Endodermal cell (in vitro differentiated cells): ENCODE data around the gene CAP2. TPM values are rescaled to one million over a fixed set of nuclear protein-coding genes. Genes with fewer than 3 reads are reported as not detected.
A peak's percentile ranks its signal among the peaks of the same experiment; 100 is the strongest.

Source experiments
- DNase-seq: peaks from one replicate; pipeline ENCODE4 v3.0.0-alpha.2; 2017
- H3K27ac ChIP-seq: 2 replicates; pipeline ENCODE4 v1.5.1; 2013; ENCODE audit warnings: mild to moderate bottlenecking, low read depth, low read length, moderate library complexity
- H3K27me3 ChIP-seq: 2 replicates; pipeline ENCODE4 v1.6.1; 2013; ENCODE audit warnings: mild to moderate bottlenecking, low read length, moderate library complexity; ENCODE audit not compliant: insufficient read depth, control insufficient read depth, poor library complexity, severe bottlenecking
- H3K36me3 ChIP-seq: 2 replicates; pipeline ENCODE4 v1.7.0; 2013; ENCODE audit warnings: mild to moderate bottlenecking, low read length, moderate library complexity; ENCODE audit not compliant: control insufficient read depth, insufficient read depth
- H3K4me1 ChIP-seq: one replicate; pipeline ENCODE4 v1.7.0; 2013; ENCODE audit warnings: low read length; ENCODE audit not compliant: control insufficient read depth, insufficient read depth
- H3K4me3 ChIP-seq: 2 replicates; pipeline ENCODE4 v1.5.1; 2013; ENCODE audit warnings: mild to moderate bottlenecking, low read length, moderate library complexity
- H3K9ac ChIP-seq: 2 replicates; pipeline ENCODE4 v1.6.1; 2013; ENCODE audit warnings: mild to moderate bottlenecking, low read length, moderate library complexity; ENCODE audit not compliant: poor library complexity, severe bottlenecking; ENCODE audit errors: extremely low read depth
- H3K9me3 ChIP-seq: 2 replicates; pipeline ENCODE4 v1.6.1; 2013; ENCODE audit warnings: mild to moderate bottlenecking, low read length, moderate library complexity; ENCODE audit not compliant: control insufficient read depth
- H3K27ac Mint-ChIP-seq: 2 replicates; pipeline ENCODE4 v1.8.0; 2020; ENCODE audit warnings: mixed read lengths
- H3K27me3 Mint-ChIP-seq: 2 replicates; pipeline ENCODE4 v1.8.0; 2021; ENCODE audit warnings: mild to moderate bottlenecking, mixed read lengths; ENCODE audit not compliant: insufficient read depth
- H3K36me3 Mint-ChIP-seq: 2 replicates; pipeline ENCODE4 v1.8.0; 2020; ENCODE audit warnings: low read depth, mixed read lengths
- H3K4me1 Mint-ChIP-seq: 2 replicates; pipeline ENCODE4 v1.8.0; 2020; ENCODE audit warnings: mixed read lengths
- H3K4me3 Mint-ChIP-seq: 2 replicates; pipeline ENCODE4 v1.8.0; 2020; ENCODE audit warnings: mild to moderate bottlenecking, moderate library complexity, mixed read lengths
- H3K9me3 Mint-ChIP-seq: 2 replicates; pipeline ENCODE4 v1.8.0; 2020; ENCODE audit warnings: mild to moderate bottlenecking, mixed read lengths
- WGBS, 2 experiments: methylation state at CpG; one replicate each; pipeline versions ENCODE4 v1.1.5 to v1.1.7; 2013; ENCODE audit warnings: missing lambda C conversion rate in 2 of 2, mixed read lengths in 1 of 2; ENCODE audit not compliant: insufficient coverage in 1 of 2, insufficient read length in 1 of 2; 5-methylcytosine and 5-hydroxymethylcytosine counted together
- total RNA-seq, 2 donors: library from RNA; stranded (reverse); fragmentation: NEBNext Ultra II Directional in 1 of 2; extraction: Animal tissue kit (Norgen Biotek cat#: 25700) in 1 of 2; gene quantifications; 2 replicates in 1 of 2; 3 replicates in 1 of 2; pipeline ENCODE4 v1.2.1, GENCODE V29; 2021
- TF ChIP-seq, protein P1 (sequence below): fragments of 200-600 bp; sonication (generic); conservative IDR thresholded peaks from 2 replicates; pipeline ENCODE4 v1.5.0; 2021; ENCODE audit warnings: antibody characterized with exemption, mild to moderate bottlenecking

CAP2 gene
- total RNA-seq, 2 donors from 2014 or later = 29.8 to 35.9 TPM

DNA sequence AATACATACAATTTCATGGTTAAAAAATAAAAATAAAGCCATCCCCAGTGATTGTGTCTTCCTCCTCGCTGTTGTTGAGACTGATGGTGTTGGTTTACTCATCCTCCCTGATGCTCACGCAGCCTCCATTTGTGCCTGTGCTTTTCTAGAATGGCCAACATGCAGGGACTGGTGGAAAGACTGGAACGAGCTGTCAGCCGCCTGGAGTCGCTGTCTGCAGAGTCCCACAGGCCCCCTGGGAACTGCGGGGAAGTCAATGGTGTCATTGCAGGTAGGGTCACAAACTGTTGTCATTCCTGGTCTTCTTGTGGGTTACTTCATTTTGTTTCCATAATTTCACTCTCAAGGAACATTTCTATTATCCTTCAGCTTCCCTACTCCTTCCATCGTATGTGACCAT is 28.0 kb downstream of the CAP2 start:
- peak; percentile 53 for DNase-seq
- H3K4me1 ChIP-seq = peaks cover 30% of the 10 kb centered on the region
- WGBS, 2 experiments = 97% methylated on average over 6 to 7 of the region's 7 CpGs
- H3K27me3 Mint-ChIP-seq = no peaks in the 10 kb centered on the region
- H3K4me1 Mint-ChIP-seq = peaks cover 49% of the 10 kb centered on the region
- no peak overlapping the region for H3K4me3 ChIP-seq
- no peak overlapping the region for H3K27ac ChIP-seq
- peaks cover 61% of the 10 kb centered on the region for H3K36me3 ChIP-seq
- TF ChIP-seq, protein P1, sequence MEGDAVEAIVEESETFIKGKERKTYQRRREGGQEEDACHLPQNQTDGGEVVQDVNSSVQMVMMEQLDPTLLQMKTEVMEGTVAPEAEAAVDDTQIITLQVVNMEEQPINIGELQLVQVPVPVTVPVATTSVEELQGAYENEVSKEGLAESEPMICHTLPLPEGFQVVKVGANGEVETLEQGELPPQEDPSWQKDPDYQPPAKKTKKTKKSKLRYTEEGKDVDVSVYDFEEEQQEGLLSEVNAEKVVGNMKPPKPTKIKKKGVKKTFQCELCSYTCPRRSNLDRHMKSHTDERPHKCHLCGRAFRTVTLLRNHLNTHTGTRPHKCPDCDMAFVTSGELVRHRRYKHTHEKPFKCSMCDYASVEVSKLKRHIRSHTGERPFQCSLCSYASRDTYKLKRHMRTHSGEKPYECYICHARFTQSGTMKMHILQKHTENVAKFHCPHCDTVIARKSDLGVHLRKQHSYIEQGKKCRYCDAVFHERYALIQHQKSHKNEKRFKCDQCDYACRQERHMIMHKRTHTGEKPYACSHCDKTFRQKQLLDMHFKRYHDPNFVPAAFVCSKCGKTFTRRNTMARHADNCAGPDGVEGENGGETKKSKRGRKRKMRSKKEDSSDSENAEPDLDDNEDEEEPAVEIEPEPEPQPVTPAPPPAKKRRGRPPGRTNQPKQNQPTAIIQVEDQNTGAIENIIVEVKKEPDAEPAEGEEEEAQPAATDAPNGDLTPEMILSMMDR = no peak
- H3K27ac Mint-ChIP-seq = peak overlapping the region; percentile 26
- H3K9me3 ChIP-seq = no peaks in the 10 kb centered on the region
- H3K4me3 Mint-ChIP-seq = no peak overlapping the region
- no peaks in the 10 kb centered on the region for H3K9me3 Mint-ChIP-seq
- H3K27me3 ChIP-seq = no peaks in the 10 kb centered on the region
- H3K36me3 Mint-ChIP-seq = peaks cover 31% of the 10 kb centered on the region
- no peak overlapping the region for H3K9ac ChIP-seq

DNA sequence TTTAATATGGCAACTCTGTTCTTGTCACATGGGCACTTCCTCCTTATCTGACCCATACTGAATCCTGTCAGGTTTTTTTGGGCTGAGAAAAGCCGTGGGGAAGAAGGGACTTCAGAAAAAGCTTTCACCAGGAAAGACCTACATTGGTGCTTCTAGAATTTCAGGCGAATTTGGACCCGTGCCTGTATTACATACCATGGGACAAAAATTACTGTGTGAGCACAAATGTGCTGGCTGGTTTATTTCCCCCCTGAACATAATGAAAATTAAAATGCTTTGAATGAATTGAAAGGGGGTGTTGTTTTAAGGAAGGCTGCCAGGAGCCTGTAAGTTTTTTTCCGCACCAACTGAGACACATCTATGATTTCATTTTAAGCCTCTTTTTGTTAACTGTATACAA is 29.6 kb downstream of the CAP2 start:
- Histone ChIP-seq H3K9me3 (no peaks in the 10 kb centered on the region), H3K4me1 (peaks cover 20% of the 10 kb centered on the region), H3K36me3 (peaks cover 77% of the 10 kb centered on the region), H3K4me3 (no peak overlapping the region), H3K27ac (no peak overlapping the region), H3K27me3 (no peaks in the 10 kb centered on the region), H3K9ac (no peak overlapping the region)
- 87 to 88% methylated on average over 3 of the region's 4 CpGs for WGBS, 2 experiments
- H3K4me1 Mint-ChIP-seq = peaks cover 35% of the 10 kb centered on the region
- H3K36me3 Mint-ChIP-seq = peaks cover 47% of the 10 kb centered on the region
- H3K9me3 Mint-ChIP-seq = no peaks in the 10 kb centered on the region
- no peak for DNase-seq
- H3K27me3 Mint-ChIP-seq = no peaks in the 10 kb centered on the region
- H3K4me3 Mint-ChIP-seq = no peak overlapping the region
- TF ChIP-seq, protein P1 = no peak
- no peak overlapping the region for H3K27ac Mint-ChIP-seq

GRCh38 chr6:17427062-17427461 is 33.7 kb downstream of the CAP2 start:
- H3K36me3 Mint-ChIP-seq = peaks cover 47% of the 10 kb centered on the region
- TF ChIP-seq, protein P1 = no peak
- no peaks in the 10 kb centered on the region for H3K9me3 Mint-ChIP-seq
- no peaks in the 10 kb centered on the region for H3K27me3 Mint-ChIP-seq
- H3K4me3 Mint-ChIP-seq = no peak overlapping the region
- no peaks in the 10 kb centered on the region for H3K27me3 ChIP-seq
- no peaks in the 10 kb centered on the region for H3K9me3 ChIP-seq
- no peak overlapping the region for H3K27ac Mint-ChIP-seq
- no peak overlapping the region for H3K27ac ChIP-seq
- H3K4me3 ChIP-seq = no peak overlapping the region
- no peak for DNase-seq
- H3K4me1 Mint-ChIP-seq = peaks cover 21% of the 10 kb centered on the region
- H3K36me3 ChIP-seq = peaks cover 93% of the 10 kb centered on the region
- 97 to 100% methylated on average over 5 to 6 of the region's 6 CpGs for WGBS, 2 experiments
- no peak overlapping the region for H3K9ac ChIP-seq
- peaks cover 8% of the 10 kb centered on the region for H3K4me1 ChIP-seq
